ENCODE data around the gene BPIFB3.

DNA sequence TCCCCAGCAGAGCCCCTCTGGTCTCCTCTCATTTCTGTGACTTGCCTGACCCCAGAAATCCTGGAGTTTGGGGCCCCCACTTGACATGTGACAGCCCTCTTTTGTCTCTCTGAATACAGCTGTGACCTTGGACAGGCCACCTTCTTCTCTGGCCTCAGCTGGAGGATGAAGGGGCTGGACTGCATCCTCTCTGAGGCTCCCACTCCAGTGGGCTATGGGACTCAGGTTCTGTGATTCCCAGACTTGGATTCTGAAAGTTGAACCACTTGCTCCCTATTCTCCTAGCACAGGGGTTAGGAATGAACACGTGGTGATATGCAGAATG lies 9.1 kb downstream of the BPIFB3 start:
- TF ChIP-seq CTCF (IDR thresholded peaks at IDR 0.05 in 2 of 3, conservative IDR thresholded peaks at IDR 0.05 in 1 of 3; ENCODE audit: insufficient read depth in 2 of 3, low read depth in 1 of 3, low read length in 3 of 3) (no peak), NRF1 (conservative IDR thresholded peaks at IDR 0.05 in 1 of 2, IDR thresholded peaks at IDR 0.05 in 1 of 2) (no peak), ELF1 (tag; IDR thresholded peaks at IDR 0.05) (no peak), POLR2AphosphoS5 (IDR thresholded peaks at IDR 0.05; ENCODE audit: control insufficient read depth, insufficient read depth, low read depth, low read length) (no peak), CBX3 (IDR thresholded peaks at IDR 0.05; ENCODE audit: borderline replicate concordance in 1 of 2, low read length in 2 of 2) (no peak)
